Stimulated activated CD8-positive, alpha-beta memory T cell treated with anti-CD3 and anti-CD28 coated beads, Interleukin-4, amount 100 ng/mL, for 1 hour (primary cell): Measurements from ENCODE around the gene IRAK2.

Experiments
- DNase-seq, 2 donors: peaks; one replicate each; pipeline ENCODE4 v3.0.0-alpha.2; 2020; ENCODE audit warnings: low read depth in 2 of 2, low spot score in 1 of 2

IRAK2 gene

GRCh38 chr3:10223676-10224639 is 59.2 kb downstream of the IRAK2 start:
- peak in 1 of 2 donors; percentile 21 for DNase-seq

GRCh38 chr3:10224794-10225665 is 60.3 kb downstream of the IRAK2 start:
- DNase-seq = peak in 1 of 2 donors; percentile 39

- no peak for DNase-seq
These were observed 61.6 kb downstream of the IRAK2 start for GRCh38 chr3:10226293-10226692.

GRCh38 chr3:10228248-10228950 is 63.7 kb downstream of the IRAK2 start:
- DNase-seq = no peak

- DNase-seq = no peak
These were observed 64.9 kb downstream of the IRAK2 start for GRCh38 chr3:10229576-10229975.

- no peak for DNase-seq
These were observed 67.4 kb downstream of the IRAK2 start for GRCh38 chr3:10232137-10232536.

- DNase-seq = no peak
These were observed 69.3 kb downstream of the IRAK2 start for GRCh38 chr3:10233988-10234387.

- DNase-seq = no peak
These were observed 70.0 kb downstream of the IRAK2 start for GRCh38 chr3:10234526-10235230.

GRCh38 chr3:10235551-10235950 is 70.8 kb downstream of the IRAK2 start:
- DNase-seq = no peak

- peak in 1 of 2 donors; percentile 18 for DNase-seq
These were observed 73.8 kb downstream of the IRAK2 start for GRCh38 chr3:10238345-10239183.

GRCh38 chr3:10240799-10241198 is 76.1 kb downstream of the IRAK2 start:
- no peak for DNase-seq

GRCh38 chr3:10242182-10243065 is 77.7 kb downstream of the IRAK2 start:
- DNase-seq = peak; percentile 46 to 61

GRCh38 chr3:10244009-10244408 is 79.3 kb downstream of the IRAK2 start:
- DNase-seq = no peak

GRCh38 chr3:10245081-10245712 is 80.5 kb downstream of the IRAK2 start:
- no peak for DNase-seq

- DNase-seq = no peak
These were observed 83.0 kb downstream of the IRAK2 start for GRCh38 chr3:10247679-10248183.

- peak; percentile 78 to 87 for DNase-seq
These were observed 83.7 kb downstream of the IRAK2 start, which contains the start of gene TATDN2 for GRCh38 chr3:10248184-10248983. Gene TATDN2 (plus strand): TSS chr3:10248459. CDS start chr3:10249201, 742 bp downstream.
